Esophagus squamous epithelium (tissue), 4 donors: ENCODE results near the gene MYO3B.

Experiments
- CTCF ChIP-seq, 6 experiments: fragments of 450-650 bp in 4 of 6; fragments of 200-600 bp in 2 of 6; sonication (generic) in 2 of 6; IDR thresholded peaks; one replicate each; pipeline ENCODE4 v1.5.1; 2016 to 2019; ENCODE audit warnings: antibody characterized with exemption in 6 of 6, mild to moderate bottlenecking in 4 of 6, moderate library complexity in 4 of 6
- POLR2A ChIP-seq, 4 donors: fragments of 450-650 bp; IDR thresholded peaks; one replicate each; pipeline ENCODE4 v1.6.1; 2017; ENCODE audit warnings: antibody characterized with exemption in 4 of 4, mild to moderate bottlenecking in 4 of 4, moderate library complexity in 3 of 4

- no peak for TF ChIP-seq CTCF (IDR thresholded peaks at IDR 0.05)
- no peak for TF ChIP-seq POLR2A (IDR thresholded peaks at IDR 0.05)
These were observed 429.2 kb downstream of the MYO3B start for GRCh38 chr2:170607171-170607570.
